Lung microvascular endothelial cell (primary cell): ENCODE results near the gene LRRC4. TPM values are rescaled to one million over a fixed set of nuclear protein-coding genes. Genes with fewer than 3 reads are reported as not detected.

Experiments used
- DNase-seq, 2 donors: peaks; one replicate each; pipeline versions ENCODE4 v3.0.0 to v3.0.0-alpha.2; 2010; ENCODE audit warnings: low read depth in 2 of 2
- total RNA-seq: library from RNA; depleted of rRNA; stranded (reverse); fragments of >200 nt; gene quantifications from 2 replicates; pipeline ENCODE4 v1.2.1, GENCODE V29; 2014

The LRRC4 gene
- total RNA-seq, 1 donor from 2014 or later = 0.20 TPM

GRCh38 chr7:127979113-127979727 lies 52.0 kb downstream of the LRRC4 start:
- no peak for DNase-seq

- DNase-seq = no peak
These were observed 52.8 kb downstream of the LRRC4 start for GRCh38 chr7:127978421-127978820.

Other genes starting within 250 kb of the LRRC4 start
- gene LEP, start 209.8 kb upstream of the LRRC4 start, total RNA-seq = not detected in 2 replicates